ENCODE data around the gene GPATCH11. TPM values are rescaled to one million over a fixed set of nuclear protein-coding genes. Genes with fewer than 3 reads are reported as not detected.

Gene GPATCH11
- total RNA-seq, 2 donors from 2014 or later = 5.6 to 9.0 TPM

- Histone ChIP-seq H3K4me3 (no peak overlapping the region), H3K36me3 (peaks cover 47% of the 10 kb centered on the region), H3K27me3 (replicated peaks; ENCODE audit: insufficient read depth) (no peaks in the 10 kb centered on the region), H3K4me1 (ENCODE audit: control insufficient read depth in 1 of 2, low read depth in 2 of 2) (no peaks in the 10 kb centered on the region), H3K9me3 (no peaks in the 10 kb centered on the region), H3K27ac (no peak overlapping the region)
- TF ChIP-seq CTCF (IDR thresholded peaks at IDR 0.05) = no peak
- ATAC-seq (ENCODE audit: insufficient number of reproducible peaks, low FRiP score, low read depth) (no peak), DNase-seq (ENCODE audit: low spot score) (no peak)
These were observed 59.7 kb downstream of the GPATCH11 start for GRCh38 chr2:37143974-37144373.

- H3K36me3 ChIP-seq = peaks cover 35% of the 10 kb centered on the region
- DNase-seq (ENCODE audit: low spot score) (no peak), ATAC-seq (ENCODE audit: insufficient number of reproducible peaks, low FRiP score, low read depth) (no peak)
- no peak for TF ChIP-seq CTCF (IDR thresholded peaks at IDR 0.05)
- no peaks in the 10 kb centered on the region for H3K9me3 ChIP-seq
- peaks cover 0 to 13% of the 10 kb centered on the region in 2 donors for H3K4me1 ChIP-seq (ENCODE audit: control insufficient read depth in 1 of 2, low read depth in 2 of 2)
- H3K4me3 ChIP-seq = no peak overlapping the region
- no peak overlapping the region for H3K27ac ChIP-seq
- H3K27me3 ChIP-seq (replicated peaks; ENCODE audit: insufficient read depth) = no peaks in the 10 kb centered on the region
These were observed 61.7 kb downstream of the GPATCH11 start for GRCh38 chr2:37146062-37146461.

GRCh38 chr2:37148325-37148724, 64.0 kb downstream of the GPATCH11 start:
- Histone ChIP-seq H3K4me1 (ENCODE audit: control insufficient read depth in 1 of 2, low read depth in 2 of 2) (peaks cover 0 to 13% of the 10 kb centered on the region in 2 donors), H3K27ac (no peak overlapping the region), H3K27me3 (replicated peaks; ENCODE audit: insufficient read depth) (no peaks in the 10 kb centered on the region), H3K36me3 (peaks cover 24% of the 10 kb centered on the region), H3K4me3 (no peak overlapping the region), H3K9me3 (no peaks in the 10 kb centered on the region)
- DNase-seq (ENCODE audit: low spot score) (no peak), ATAC-seq (ENCODE audit: insufficient number of reproducible peaks, low FRiP score, low read depth) (no peak)
- TF ChIP-seq CTCF (IDR thresholded peaks at IDR 0.05) = no peak

Other genes with a start within 250 kb of the GPATCH11 start
- 10 to 100 TPM; 14.6 to 23.4 TPM for gene STRN, start 118.0 kb upstream of the GPATCH11 start, total RNA-seq
- 10 to 100 TPM; 21.0 to 35.6 TPM for gene HEATR5B, start 146 bp upstream of the GPATCH11 start, total RNA-seq
- 10 to 100 TPM; 37.4 to 39.0 TPM for gene EIF2AK2, start 72.5 kb downstream of the GPATCH11 start, total RNA-seq
- not detected for gene SULT6B1, start 104.2 kb downstream of the GPATCH11 start, total RNA-seq
- 10 to 100 TPM; 13.7 to 25.5 TPM for gene CEBPZOS, start 112.0 kb downstream of the GPATCH11 start, total RNA-seq
- gene CEBPZ, start 147.1 kb downstream of the GPATCH11 start, total RNA-seq = 10 to 100 TPM; 17.3 to 38.2 TPM
- gene NDUFAF7, start 147.1 kb downstream of the GPATCH11 start, total RNA-seq = 10 to 100 TPM; 15.2 to 22.3 TPM
- gene PRKD3, start 240.3 kb downstream of the GPATCH11 start, total RNA-seq = 10 to 100 TPM; 46.8 to 78.4 TPM